Stimulated activated CD4-positive, alpha-beta T cell treated with anti-CD3 and anti-CD28 coated beads, Interleukin-1b, Interleukin-23, amount 100 ng/mL, for 24 hours (primary cell): ENCODE results near the gene ERLIN1.
"Not testable (repeated sequence)": the region's sequence is repeated elsewhere in the genome, so short reads cannot be mapped to it uniquely, and the experiment has no call there.

Experiments used
- DNase-seq, 4 experiments: peaks; one replicate each; pipeline ENCODE4 v3.0.0-alpha.2; 2020; ENCODE audit warnings: low read depth in 4 of 4, low spot score in 1 of 4

ERLIN1 gene

GRCh38 chr10:100138921-100139496, 46.8 kb downstream of the ERLIN1 start:
- no peak for DNase-seq

GRCh38 chr10:100135486-100135885, 50.3 kb downstream of the ERLIN1 start:
- no peak for DNase-seq

- no peak for DNase-seq
Observed at GRCh38 chr10:100133801-100134200, 52.0 kb downstream of the ERLIN1 start.

GRCh38 chr10:100132427-100132826, 53.4 kb downstream of the ERLIN1 start:
- DNase-seq = no peak

GRCh38 chr10:100131571-100131970, 54.3 kb downstream of the ERLIN1 start:
- DNase-seq = no peak

- no peak for DNase-seq
Observed at GRCh38 chr10:100130831-100131230, 55.0 kb downstream of the ERLIN1 start.

GRCh38 chr10:100129424-100129823, 56.4 kb downstream of the ERLIN1 start:
- no peak for DNase-seq

- no peak for DNase-seq
Observed at GRCh38 chr10:100128951-100129350, 56.9 kb downstream of the ERLIN1 start.

- DNase-seq = not testable (repeated sequence)
Observed at GRCh38 chr10:100125335-100125734, 60.5 kb downstream of the ERLIN1 start.

GRCh38 chr10:100124097-100124496, 61.7 kb downstream of the ERLIN1 start:
- DNase-seq = no peak

- DNase-seq = no peak
Observed at GRCh38 chr10:100122780-100123179, 63.0 kb downstream of the ERLIN1 start.

- no peak for DNase-seq
Observed at GRCh38 chr10:100120550-100120949, 65.3 kb downstream of the ERLIN1 start.

GRCh38 chr10:100119726-100120125, 66.1 kb downstream of the ERLIN1 start:
- no peak for DNase-seq

- no peak for DNase-seq
Observed at GRCh38 chr10:100114976-100115770, 70.7 kb downstream of the ERLIN1 start.

- no peak for DNase-seq
Observed at GRCh38 chr10:100114460-100114859, 71.4 kb downstream of the ERLIN1 start.

GRCh38 chr10:100109670-100110069, 76.2 kb downstream of the ERLIN1 start:
- no peak for DNase-seq

GRCh38 chr10:100106865-100107264, 79.0 kb downstream of the ERLIN1 start:
- no peak for DNase-seq

- no peak for DNase-seq
Observed at GRCh38 chr10:100104300-100104699, 81.5 kb downstream of the ERLIN1 start.

- no peak for DNase-seq
Observed at GRCh38 chr10:100103581-100103980, 82.2 kb downstream of the ERLIN1 start.

- DNase-seq = no peak
Observed at GRCh38 chr10:100101192-100102076, 84.4 kb downstream of the ERLIN1 start.

GRCh38 chr10:100100651-100101184, 85.1 kb downstream of the ERLIN1 start:
- no peak for DNase-seq
